ENCODE results near the gene SH3RF3. TPM values are rescaled to one million over a fixed set of nuclear protein-coding genes. Genes with fewer than 3 reads are reported as not detected.

SH3RF3 gene
- polyA plus RNA-seq, 1 donor: 4.0 TPM

- DNase-seq: no peak
Measured at GRCh38 chr2:109138449-109138848, 9.4 kb downstream of the SH3RF3 start.

DNA sequence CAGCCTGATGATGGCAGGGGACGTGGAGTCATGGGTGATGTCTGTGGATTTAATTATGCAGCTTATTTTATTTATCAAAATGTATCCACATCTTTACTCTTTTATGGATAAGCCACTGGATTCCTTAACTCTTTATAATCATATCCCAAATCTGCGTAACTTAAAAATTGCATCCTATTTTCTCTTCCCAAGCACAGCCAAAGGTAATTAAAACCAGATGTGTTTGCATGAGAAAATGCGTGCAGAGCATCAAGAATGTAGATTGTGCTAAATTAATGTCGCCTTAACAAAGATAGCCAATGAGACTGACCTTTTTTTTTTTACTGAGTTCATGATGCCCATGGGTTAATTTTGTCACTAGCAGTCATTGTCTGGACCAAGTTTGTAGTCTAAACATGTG is 10.0 kb downstream of the SH3RF3 start:
- no peak for DNase-seq

DNA sequence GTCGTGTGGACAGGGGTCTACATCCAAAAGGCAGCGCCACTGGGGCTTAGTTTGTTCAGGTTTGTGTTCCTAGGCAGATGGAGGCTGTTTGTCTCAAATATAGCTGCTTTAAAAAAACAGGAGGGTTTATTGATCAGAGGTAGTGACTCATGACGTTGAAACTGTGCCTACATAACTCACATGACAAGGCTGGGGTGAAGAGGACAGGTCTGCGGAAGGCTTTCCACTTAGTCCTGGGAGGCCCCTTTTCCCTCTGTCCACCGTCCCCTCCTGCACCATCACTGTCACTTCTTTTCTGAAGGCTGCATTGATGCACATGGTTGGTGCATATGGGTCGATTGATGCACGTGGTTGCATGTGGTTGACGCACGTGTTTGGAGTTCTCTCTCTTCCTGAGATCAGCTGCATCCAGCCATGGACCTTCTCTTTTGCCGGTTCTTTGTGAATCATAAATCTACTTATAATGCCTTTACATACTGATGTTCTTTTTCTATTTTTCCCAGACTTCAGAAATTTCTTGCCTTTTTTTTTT is 10.9 kb downstream of the SH3RF3 start:
- no peak for DNase-seq

DNA sequence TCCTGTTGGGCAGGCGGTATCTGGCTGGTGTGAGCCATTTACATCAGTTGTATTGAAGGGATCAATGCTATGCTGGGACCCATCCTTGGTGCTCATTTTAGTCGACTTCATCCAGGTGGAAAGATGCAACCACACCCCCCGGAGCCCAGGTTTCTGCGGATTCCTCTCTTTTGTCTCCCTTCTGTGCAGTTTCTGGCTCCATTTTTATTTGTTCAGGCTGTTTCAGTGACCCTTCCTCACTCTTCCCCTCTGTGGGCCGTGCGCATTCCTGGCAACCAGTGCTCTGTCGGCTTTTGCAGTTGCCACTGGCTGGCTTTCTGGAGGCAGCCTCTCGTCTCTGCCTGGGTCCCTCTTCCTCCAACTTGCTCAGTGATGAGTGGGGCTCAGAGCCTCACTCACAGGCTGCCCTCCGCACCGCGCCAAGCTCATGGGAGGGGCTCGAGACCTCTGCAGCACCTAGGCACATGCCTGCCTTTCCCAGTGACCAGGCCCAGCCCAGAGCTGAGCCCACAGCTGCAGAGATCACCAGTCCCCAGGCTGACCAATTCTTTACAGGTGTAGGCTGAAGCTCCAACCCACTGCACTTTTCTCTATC is 12.1 kb downstream of the SH3RF3 start:
- DNase-seq: no peak

GRCh38 chr2:109141727-109142283 is 12.8 kb downstream of the SH3RF3 start:
- DNase-seq: no peak

DNA sequence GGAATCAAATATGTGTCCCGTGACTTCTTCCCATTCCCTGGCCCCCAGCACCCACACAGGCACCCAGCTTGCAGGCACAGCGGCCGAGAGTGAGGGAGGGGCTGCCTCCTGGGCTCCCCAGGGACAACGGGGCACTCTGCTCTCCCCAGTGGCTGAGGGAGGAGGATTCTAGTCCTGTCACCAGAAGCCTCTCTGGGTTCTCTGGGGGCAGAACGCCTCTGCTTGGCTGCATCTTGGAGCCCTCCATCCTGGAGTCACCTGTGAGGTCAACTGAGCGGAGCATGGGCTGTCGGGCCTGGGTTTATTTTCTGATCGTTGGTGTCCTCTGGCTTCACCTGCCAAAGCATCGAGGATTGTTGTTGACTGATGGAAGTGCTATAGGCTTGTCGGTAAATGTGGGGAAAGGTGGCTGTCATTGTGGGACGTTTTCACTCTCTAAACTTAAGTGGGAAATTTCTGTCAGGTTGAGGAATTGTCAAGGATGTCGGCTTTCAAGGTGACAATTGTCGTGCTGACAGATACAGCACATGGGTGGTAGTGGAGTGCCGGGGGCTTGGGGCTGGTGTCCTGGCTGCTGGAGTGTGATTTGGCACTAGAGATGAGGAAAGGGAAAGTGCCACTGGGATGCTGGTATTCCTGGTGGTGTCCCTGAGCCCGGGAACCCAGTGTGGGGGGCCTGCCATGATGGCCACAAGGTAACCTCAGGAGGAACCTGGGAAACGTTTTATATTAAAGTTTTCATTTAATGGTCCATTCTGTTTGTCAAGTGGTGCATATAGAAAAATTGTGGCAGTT is 13.6 kb downstream of the SH3RF3 start:
- DNase-seq: no peak

- no peak for DNase-seq
Measured at GRCh38 chr2:109143214-109144187, 14.5 kb downstream of the SH3RF3 start.

DNA sequence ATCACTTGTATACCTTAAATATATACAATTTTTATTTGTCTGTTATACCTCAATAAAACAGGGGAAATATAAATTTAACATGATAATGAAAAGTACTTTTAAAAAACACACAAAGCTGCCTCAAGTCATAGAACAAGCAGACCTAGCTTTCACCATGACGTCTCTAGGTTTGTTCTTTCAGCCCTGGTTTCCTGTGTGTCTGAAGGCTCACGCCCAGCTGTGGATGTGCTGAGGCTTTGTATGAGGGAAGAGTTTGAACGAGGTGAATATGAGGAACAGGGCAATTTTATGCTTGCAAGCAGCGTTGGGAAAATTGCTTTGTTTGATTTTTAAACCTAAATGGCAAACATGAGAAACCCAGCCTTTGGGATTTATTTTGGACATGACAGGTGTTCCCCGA is 15.3 kb downstream of the SH3RF3 start:
- no peak for DNase-seq

DNA sequence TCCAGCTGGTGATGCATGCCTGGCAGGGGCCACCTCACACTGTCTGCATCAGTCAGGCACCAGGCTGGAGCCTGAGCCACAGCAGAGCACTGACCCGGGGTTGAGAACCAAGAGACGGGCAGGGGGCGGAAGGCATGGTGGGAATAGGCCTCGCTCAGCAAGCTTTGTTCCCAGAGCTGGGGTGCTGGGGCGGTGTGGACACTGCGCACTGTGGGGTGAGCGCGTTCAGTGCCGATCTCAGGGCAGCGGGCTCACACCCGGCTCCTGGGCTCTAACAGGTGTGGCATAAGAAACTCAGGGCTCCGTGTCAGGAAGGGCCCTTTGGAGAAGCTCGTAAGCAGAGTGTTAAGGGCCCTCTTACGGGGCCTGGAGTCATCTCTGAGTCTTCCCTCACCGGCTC is 15.7 kb downstream of the SH3RF3 start:
- DNase-seq: no peak

- no peak for DNase-seq
Measured at GRCh38 chr2:109145286-109145685, 16.3 kb downstream of the SH3RF3 start.

GRCh38 chr2:109147405-109147804 is 18.4 kb downstream of the SH3RF3 start:
- no peak for DNase-seq

DNA sequence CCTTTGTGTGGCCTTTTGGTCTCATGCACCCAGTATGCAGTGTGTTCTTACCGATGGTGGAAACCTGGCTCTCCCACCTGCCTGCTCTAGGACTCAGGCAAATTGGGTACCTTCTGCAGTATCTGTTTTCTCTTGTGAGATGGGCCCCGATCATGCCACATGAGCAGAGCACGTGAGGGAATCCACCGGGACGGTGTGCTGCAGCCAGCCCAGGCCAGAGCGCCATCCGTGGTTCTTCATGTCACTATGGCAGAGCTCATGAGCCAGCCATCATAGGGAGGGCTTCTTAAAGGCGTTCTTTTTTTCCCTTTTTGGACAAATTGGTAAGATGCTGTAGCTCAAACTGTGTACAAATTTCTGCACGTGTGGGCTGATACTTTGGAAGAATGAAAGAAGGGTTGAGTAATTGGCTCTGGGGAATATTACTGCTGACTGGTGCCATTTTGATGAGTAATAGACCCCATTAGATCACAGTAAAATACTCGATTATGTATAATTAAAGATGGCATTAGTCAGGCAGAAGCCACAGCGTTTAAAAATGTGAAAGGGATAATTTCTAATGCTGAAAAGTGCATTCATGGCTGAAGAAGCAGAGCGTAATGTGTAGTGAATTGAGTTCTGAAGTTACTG is 19.2 kb downstream of the SH3RF3 start:
- DNase-seq: no peak

GRCh38 chr2:109148991-109149645 is 20.1 kb downstream of the SH3RF3 start:
- no peak for DNase-seq

DNA sequence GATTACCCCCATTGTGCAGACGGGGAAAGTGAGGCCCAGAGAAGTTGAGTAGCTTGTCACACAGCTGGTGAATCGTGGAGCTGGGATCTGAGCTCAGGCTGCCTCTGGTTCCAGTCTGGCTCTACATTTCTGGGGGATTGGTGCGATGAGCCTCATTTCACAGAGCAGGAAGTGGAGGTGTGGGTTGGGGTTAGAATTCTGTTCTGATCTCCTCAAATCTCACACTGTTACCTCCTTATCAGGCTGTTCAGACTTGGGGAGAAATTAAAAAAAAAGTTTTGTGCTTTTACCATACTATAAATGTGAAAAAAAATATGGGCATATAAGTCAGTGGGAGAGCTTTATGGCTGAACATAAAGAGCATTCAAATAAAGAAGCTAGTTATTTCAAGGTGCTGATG is 21.6 kb downstream of the SH3RF3 start:
- DNase-seq: no peak

DNA sequence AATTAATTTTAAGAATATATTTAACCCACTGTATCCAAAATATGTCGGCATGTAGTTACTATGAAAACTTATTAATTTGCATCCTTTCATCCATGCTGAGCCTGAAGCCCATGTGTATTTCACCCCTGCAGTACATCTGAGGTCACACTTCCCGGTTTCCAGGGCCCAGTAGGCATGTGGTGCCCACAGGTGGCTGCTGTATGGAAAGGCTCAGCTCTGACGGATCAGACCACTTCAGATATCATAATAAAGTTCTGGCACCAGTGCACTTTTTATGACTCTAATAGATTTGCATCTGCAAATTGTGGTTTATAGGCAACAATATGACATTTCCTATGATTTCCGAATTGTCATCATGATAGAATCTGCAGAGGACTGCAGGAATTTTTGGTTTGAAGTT is 22.5 kb downstream of the SH3RF3 start:
- no peak for DNase-seq

- DNase-seq: no peak
Measured at GRCh38 chr2:109153005-109153784, 24.2 kb downstream of the SH3RF3 start.

DNA sequence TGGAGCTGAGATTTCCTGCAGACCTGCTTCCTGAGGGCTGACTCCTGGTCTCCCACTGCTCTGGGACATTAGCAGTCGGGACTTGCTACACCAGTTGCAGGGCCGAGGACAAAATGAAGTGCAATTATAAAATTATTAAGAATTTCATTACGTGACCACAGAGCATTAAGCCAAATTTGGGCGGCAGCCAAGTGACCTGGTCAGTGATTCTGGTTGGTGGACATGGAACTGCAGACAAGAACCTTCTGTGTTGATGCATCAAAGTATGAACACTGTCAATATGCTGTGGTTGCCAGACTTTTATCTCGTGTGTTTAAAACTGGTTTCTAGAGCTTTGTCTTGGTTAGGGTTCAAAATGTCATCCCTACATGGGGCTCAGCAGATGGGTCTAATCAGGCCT is 24.8 kb downstream of the SH3RF3 start:
- no peak for DNase-seq

GRCh38 chr2:109154226-109154625 is 25.2 kb downstream of the SH3RF3 start:
- no peak for DNase-seq

DNA sequence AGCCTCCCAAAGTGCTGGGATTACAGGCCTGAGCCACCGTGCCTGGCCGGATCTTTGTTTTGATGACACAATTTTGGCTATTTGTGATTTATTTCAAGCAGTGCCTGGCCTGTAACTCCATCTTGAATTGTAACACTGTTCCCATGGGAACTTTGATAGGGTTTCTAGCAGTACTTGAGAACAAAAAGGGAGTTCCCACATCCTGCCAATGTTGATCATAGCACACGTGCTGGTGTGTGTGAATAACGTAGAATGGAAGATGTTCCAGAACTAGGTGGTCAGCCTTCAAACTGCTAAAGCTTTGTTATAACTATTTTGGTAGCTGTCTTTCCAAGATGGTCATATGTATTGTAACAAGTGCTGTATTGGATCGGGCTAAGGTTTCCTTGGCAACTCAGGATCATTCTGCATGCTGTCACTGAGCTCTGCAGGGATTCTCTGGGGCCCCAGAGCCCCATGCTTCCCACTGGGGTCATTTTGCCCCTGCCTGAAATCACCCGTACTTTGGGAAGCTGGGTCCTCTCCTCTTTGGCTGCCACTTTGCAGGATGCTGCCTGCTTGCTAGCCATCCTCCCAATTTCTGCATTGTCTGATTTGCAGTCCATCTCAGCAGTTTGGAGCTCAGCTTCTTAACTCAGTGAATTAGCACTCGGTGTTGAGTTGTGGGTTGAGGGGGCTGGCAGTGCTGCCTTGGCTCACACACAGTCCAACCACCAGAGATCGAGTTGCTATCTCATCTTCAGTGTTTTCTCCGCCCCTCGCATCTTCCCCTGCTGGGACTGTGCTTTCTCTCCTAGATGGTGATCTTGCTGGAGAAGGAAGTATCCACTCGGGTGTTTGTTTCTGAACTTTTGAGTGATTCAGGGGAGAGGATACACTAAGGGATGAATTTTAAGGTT is 26.8 kb downstream of the SH3RF3 start:
- DNase-seq: no peak
